Esophagus muscularis mucosa (tissue), 4 donors: ENCODE measurements around the gene NT5C3A.
"Not testable (repeated sequence)": the region's sequence is repeated elsewhere in the genome, so short reads cannot be mapped to it uniquely, and the experiment has no call there.

Source experiments
- CTCF ChIP-seq, 3 experiments: fragments of 200-600 bp in 2 of 3; fragments of 450-650 bp in 1 of 3; sonication (generic) in 2 of 3; IDR thresholded peaks; one replicate each; pipeline ENCODE4 v1.5.1; 2017 to 2019; ENCODE audit warnings: antibody characterized with exemption in 3 of 3, mild to moderate bottlenecking in 2 of 3, moderate library complexity in 1 of 3
- EP300 ChIP-seq: sonication (generic); formaldehyde crosslinking; IDR thresholded peaks from one replicate; pipeline ENCODE4 v1.6.1; 2017; ENCODE audit warnings: antibody characterized with exemption
- POLR2A ChIP-seq: fragments of 450-650 bp; IDR thresholded peaks from one replicate; pipeline ENCODE4 v1.6.1; 2017; ENCODE audit warnings: antibody characterized with exemption, moderate library complexity, mild to moderate bottlenecking, low read depth
- POLR2AphosphoS5 ChIP-seq, 2 donors: sonication (generic); formaldehyde crosslinking; IDR thresholded peaks; one replicate each; pipeline ENCODE4 v1.6.1; 2017; ENCODE audit warnings: antibody characterized with exemption in 2 of 2

GRCh38 chr7:32988148-32988547 lies 74.4 kb downstream of the NT5C3A start:
- not testable (repeated sequence) for TF ChIP-seq CTCF (IDR thresholded peaks at IDR 0.05); EP300; POLR2AphosphoS5 (IDR thresholded peaks at IDR 0.05); POLR2A
